Cardiac fibroblast (primary cell): ENCODE measurements around the gene RBM4.
A peak's percentile ranks its signal among the peaks of the same experiment; 100 is the strongest.

Source experiments
- DNase-seq, 2 donors: peaks; one replicate each; pipeline versions ENCODE4 v3.0.0 to v3.0.0-alpha.2; 2010; ENCODE audit warnings: low read depth in 2 of 2
- H3K4me3 ChIP-seq, 2 donors: replicated peaks in 1 of 2; 1 replicate in 1 of 2; 2 replicates in 1 of 2; pipeline ENCODE4 v1.5.1; 2011; ENCODE audit warnings: low read depth in 2 of 2, low read length in 2 of 2, mild to moderate bottlenecking in 2 of 2, moderate library complexity in 1 of 2
- TF ChIP-seq, protein P1 (sequence below): IDR thresholded peaks from one replicate; pipeline ENCODE4 v1.5.1; 2011; ENCODE audit warnings: low read depth, mild to moderate bottlenecking, low read length, inconsistent platforms

RBM4 gene

DNA sequence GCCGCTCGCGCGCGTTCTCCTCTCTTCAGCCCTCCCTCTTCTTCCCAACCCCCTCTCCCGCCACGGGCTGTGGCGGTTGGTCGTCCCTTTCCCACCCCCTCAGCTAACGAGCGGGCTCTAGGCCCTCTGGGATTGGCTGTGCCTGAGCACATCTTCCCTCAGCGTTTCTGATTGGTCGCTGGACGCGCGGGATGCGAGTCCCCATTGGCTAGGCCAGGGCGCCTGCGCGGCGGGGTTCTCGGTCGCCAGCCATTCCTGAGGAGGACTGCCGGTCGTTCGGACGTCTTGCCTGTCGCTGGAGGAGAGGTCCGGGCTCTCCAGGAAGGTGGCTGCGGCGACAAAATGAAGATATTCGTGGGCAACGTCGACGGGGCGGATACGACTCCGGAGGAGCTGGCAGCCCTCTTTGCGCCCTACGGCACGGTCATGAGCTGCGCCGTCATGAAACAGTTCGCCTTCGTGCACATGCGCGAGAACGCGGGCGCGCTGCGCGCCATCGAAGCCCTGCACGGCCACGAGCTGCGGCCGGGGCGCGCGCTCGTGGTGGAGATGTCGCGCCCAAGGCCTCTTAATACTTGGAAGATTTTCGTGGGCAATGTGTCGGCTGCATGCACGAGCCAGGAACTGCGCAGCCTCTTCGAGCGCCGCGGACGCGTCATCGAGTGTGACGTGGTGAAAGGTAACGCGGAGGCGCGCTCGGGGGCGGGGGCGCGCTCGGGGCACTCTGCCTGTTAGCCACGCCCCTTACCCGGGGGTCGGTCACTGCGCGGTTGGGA, 21.9 kb upstream of the RBM4 start, which contains the start of gene RBM14:
RBM14 (plus strand) TSS at position 252 of the 776 bp plus-strand sequence; CDS start at position 343, 91 bp downstream.
- H3K4me3 ChIP-seq, result peak within 1 kb of the TSS; percentile 93 to 97
- TF ChIP-seq, protein P1, sequence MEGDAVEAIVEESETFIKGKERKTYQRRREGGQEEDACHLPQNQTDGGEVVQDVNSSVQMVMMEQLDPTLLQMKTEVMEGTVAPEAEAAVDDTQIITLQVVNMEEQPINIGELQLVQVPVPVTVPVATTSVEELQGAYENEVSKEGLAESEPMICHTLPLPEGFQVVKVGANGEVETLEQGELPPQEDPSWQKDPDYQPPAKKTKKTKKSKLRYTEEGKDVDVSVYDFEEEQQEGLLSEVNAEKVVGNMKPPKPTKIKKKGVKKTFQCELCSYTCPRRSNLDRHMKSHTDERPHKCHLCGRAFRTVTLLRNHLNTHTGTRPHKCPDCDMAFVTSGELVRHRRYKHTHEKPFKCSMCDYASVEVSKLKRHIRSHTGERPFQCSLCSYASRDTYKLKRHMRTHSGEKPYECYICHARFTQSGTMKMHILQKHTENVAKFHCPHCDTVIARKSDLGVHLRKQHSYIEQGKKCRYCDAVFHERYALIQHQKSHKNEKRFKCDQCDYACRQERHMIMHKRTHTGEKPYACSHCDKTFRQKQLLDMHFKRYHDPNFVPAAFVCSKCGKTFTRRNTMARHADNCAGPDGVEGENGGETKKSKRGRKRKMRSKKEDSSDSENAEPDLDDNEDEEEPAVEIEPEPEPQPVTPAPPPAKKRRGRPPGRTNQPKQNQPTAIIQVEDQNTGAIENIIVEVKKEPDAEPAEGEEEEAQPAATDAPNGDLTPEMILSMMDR, result no peak
- peak; percentile 99 for DNase-seq

DNA sequence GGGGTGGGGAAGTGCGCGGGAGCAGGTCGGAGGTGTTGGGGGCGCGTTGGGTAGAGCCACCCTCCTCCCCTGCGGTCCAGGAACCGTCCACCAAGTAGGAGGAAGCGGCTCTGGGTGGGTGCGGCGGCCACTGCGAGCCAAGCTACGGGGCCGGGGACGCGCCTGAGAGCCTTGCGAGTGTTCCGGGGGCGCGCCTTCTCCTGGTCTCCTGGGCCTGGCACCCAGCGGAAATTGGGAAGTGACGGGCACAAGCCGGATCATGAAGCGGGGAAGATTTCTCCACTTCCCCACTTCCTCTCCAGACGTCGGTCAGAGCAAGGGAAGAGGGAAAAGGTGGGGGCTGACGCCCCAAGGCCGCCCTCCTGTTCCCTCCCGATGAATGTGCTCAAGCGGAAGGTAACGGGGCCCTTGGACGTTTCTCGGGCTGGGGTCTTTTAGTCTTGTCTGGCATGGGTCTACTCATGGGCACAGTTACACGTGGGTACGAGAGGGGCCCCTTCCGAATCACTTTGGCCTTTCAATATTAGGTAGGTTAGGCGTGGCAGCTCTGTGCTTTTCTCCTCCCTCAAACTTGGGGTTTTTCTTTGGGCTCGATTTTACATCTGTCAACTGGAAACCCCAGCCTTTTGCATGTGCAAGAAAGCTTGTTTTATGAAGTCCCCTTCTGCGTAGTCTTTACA, 21.2 kb upstream of the RBM4 start:
- DNase-seq, result peak in 1 of 2 donors; percentile 64
- peak overlapping the region; percentile 93 to 97 for H3K4me3 ChIP-seq
- TF ChIP-seq, protein P1, result no peak

DNA sequence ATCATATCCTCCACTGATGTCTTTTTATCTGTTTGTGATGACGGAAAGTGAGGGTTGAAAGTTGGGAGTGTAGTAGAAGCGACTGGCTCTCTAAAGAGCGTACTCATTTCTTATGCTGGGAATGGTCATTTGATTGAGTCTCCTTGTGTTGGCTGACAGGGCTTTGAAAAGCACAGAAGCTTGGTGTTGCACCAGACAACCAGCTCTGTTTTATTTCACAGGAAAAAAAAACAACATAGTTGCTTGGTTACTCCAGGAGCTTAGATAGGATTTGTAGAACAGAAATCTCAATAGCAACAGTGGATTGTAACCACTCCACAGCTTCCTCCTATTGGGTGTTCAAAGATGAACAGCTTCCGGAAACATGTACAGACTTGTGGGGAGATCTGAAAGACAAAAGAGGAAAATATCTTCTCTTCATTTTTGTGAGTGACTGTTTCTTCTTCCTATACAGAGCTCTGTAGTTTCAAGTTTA, 19.4 kb upstream of the RBM4 start:
- peak overlapping the region; percentile 93 to 97 for H3K4me3 ChIP-seq
- peak; percentile 70 to 88 for DNase-seq
- TF ChIP-seq, protein P1, result no peak

DNA sequence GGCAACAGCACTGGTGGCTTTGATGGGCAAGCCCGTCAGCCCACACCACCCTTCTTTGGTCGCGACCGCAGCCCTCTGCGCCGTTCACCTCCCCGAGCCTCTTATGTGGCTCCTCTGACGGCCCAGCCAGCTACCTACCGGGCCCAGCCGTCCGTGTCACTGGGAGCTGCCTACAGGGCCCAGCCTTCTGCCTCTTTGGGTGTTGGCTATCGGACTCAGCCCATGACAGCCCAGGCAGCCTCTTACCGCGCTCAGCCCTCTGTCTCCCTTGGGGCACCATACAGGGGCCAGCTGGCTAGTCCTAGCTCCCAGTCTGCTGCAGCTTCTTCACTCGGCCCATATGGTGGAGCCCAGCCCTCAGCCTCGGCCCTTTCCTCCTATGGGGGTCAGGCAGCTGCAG, 14.1 kb upstream of the RBM4 start:
- no peak overlapping the region for H3K4me3 ChIP-seq
- TF ChIP-seq, protein P1, result no peak
- DNase-seq, result no peak

DNA sequence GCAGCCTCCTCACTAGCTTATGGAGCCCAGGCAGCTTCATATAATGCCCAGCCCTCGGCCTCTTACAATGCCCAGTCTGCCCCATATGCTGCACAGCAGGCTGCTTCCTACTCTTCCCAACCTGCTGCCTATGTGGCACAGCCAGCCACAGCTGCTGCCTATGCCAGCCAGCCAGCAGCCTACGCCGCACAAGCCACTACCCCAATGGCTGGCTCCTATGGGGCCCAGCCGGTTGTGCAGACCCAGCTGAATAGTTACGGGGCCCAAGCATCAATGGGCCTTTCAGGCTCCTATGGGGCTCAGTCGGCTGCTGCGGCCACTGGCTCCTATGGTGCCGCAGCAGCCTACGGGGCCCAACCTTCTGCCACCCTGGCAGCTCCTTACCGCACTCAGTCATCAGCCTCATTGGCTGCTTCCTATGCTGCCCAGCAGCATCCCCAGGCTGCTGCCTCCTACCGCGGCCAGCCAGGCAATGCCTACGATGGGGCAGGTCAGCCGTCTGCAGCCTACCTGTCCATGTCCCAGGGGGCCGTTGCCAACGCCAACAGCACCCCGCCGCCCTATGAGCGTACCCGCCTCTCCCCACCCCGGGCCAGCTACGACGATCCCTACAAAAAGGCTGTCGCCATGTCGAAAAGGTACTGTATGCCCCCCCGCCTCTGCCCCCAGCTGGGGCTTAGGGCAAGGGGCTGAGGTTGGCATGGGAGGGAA, 13.3 kb upstream of the RBM4 start:
- DNase-seq, result no peak
- TF ChIP-seq, protein P1, result no peak
- no peak overlapping the region for H3K4me3 ChIP-seq

DNA sequence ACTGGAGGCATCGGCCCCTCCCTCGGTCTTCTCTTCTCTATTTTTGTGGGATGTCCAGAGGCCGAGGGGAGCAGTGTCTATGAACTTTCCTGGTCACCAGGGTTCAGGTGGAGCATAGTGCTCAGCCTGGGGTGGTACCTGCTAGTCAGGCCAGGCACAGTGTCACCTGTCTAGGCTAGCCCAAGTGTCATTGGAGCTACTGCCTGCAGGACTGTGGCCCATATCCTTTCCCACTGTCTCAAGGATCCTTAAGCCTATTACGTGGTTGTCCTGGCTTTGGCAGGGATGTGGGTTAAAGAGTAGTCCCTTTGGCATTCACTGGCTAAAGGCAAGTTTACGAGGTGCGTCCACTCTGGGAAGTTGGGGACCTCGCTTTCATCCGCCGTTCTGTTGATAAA, 12.8 kb upstream of the RBM4 start:
- H3K4me3 ChIP-seq, result no peak overlapping the region
- TF ChIP-seq, protein P1, result no peak
- DNase-seq, result no peak
